ENCODE results near the gene HES5.

Gene HES5

GRCh38 chr1:2519029-2519685 lies 10.9 kb downstream of the HES5 start:
- peaks cover 75% of the 10 kb centered on the region for H3K36me3 ChIP-seq
- peaks cover 0 to 4% of the 10 kb centered on the region in 2 experiments for H3K4me1 ChIP-seq (ENCODE audit: control insufficient read depth in 1 of 2, insufficient read depth in 1 of 2, low read depth in 1 of 2, low read length in 1 of 2)
- no peak overlapping the region for H3K4me3 ChIP-seq (ENCODE audit: low read depth in 1 of 2, low read length in 1 of 2)
- no peak for TF ChIP-seq CTCF (IDR thresholded peaks at IDR 0.05)
- H3K27me3 ChIP-seq = no peaks in the 10 kb centered on the region
- H3K27ac ChIP-seq = no peak overlapping the region
- H3K9me3 ChIP-seq = no peaks in the 10 kb centered on the region

- no peak overlapping the region for H3K4me3 ChIP-seq (ENCODE audit: low read depth in 1 of 2, low read length in 1 of 2)
- H3K27ac ChIP-seq = no peak overlapping the region
- H3K36me3 ChIP-seq = peaks cover 82% of the 10 kb centered on the region
- H3K9me3 ChIP-seq = no peaks in the 10 kb centered on the region
- TF ChIP-seq CTCF (IDR thresholded peaks at IDR 0.05) = no peak
- H3K4me1 ChIP-seq (ENCODE audit: control insufficient read depth in 1 of 2, insufficient read depth in 1 of 2, low read depth in 1 of 2, low read length in 1 of 2) = no peaks in the 10 kb centered on the region
- H3K27me3 ChIP-seq = no peaks in the 10 kb centered on the region
Measured at GRCh38 chr1:2518528-2518927, 11.5 kb downstream of the HES5 start.

- Histone ChIP-seq H3K4me1 (ENCODE audit: control insufficient read depth in 1 of 2, insufficient read depth in 1 of 2, low read depth in 1 of 2, low read length in 1 of 2) (no peaks in the 10 kb centered on the region), H3K27me3 (no peaks in the 10 kb centered on the region), H3K4me3 (ENCODE audit: low read depth in 1 of 2, low read length in 1 of 2) (no peak overlapping the region), H3K27ac (no peak overlapping the region), H3K36me3 (peaks cover 87% of the 10 kb centered on the region), H3K9me3 (no peaks in the 10 kb centered on the region)
- TF ChIP-seq CTCF (IDR thresholded peaks at IDR 0.05) = no peak
Measured at GRCh38 chr1:2517966-2518365, 12.1 kb downstream of the HES5 start.

GRCh38 chr1:2516946-2517345 lies 13.1 kb downstream of the HES5 start:
- H3K4me1 ChIP-seq (ENCODE audit: control insufficient read depth in 1 of 2, insufficient read depth in 1 of 2, low read depth in 1 of 2, low read length in 1 of 2) = no peaks in the 10 kb centered on the region
- TF ChIP-seq CTCF (IDR thresholded peaks at IDR 0.05) = no peak
- H3K9me3 ChIP-seq = no peaks in the 10 kb centered on the region
- peaks cover 97% of the 10 kb centered on the region for H3K36me3 ChIP-seq
- no peak overlapping the region for H3K4me3 ChIP-seq (ENCODE audit: low read depth in 1 of 2, low read length in 1 of 2)
- no peaks in the 10 kb centered on the region for H3K27me3 ChIP-seq
- H3K27ac ChIP-seq = no peak overlapping the region

GRCh38 chr1:2516124-2516523 lies 13.9 kb downstream of the HES5 start:
- Histone ChIP-seq H3K27me3 (no peaks in the 10 kb centered on the region), H3K27ac (no peak overlapping the region), H3K4me1 (ENCODE audit: control insufficient read depth in 1 of 2, insufficient read depth in 1 of 2, low read depth in 1 of 2, low read length in 1 of 2) (no peaks in the 10 kb centered on the region), H3K36me3 (peaks cover 100% of the 10 kb centered on the region), H3K9me3 (no peaks in the 10 kb centered on the region), H3K4me3 (ENCODE audit: low read depth in 1 of 2, low read length in 1 of 2) (no peak overlapping the region)
- no peak for TF ChIP-seq CTCF (IDR thresholded peaks at IDR 0.05)

- Histone ChIP-seq H3K9me3 (no peaks in the 10 kb centered on the region), H3K27me3 (no peaks in the 10 kb centered on the region), H3K27ac (no peak overlapping the region), H3K36me3 (peaks cover 100% of the 10 kb centered on the region), H3K4me3 (ENCODE audit: low read depth in 1 of 2, low read length in 1 of 2) (no peak overlapping the region), H3K4me1 (ENCODE audit: control insufficient read depth in 1 of 2, insufficient read depth in 1 of 2, low read depth in 1 of 2, low read length in 1 of 2) (no peaks in the 10 kb centered on the region)
- TF ChIP-seq CTCF (IDR thresholded peaks at IDR 0.05) = no peak
Measured at GRCh38 chr1:2515763-2516080, 14.3 kb downstream of the HES5 start.

Measured in neutrophil (primary cell).